GM12801 (cell line): ENCODE data around the gene USP28.

Experiments
- CTCF ChIP-seq: IDR thresholded peaks from one replicate; pipeline ENCODE4 v1.5.1; 2011; ENCODE audit warnings: control low read depth; ENCODE audit not compliant: insufficient read length; ENCODE audit errors: extremely low read depth

The USP28 gene

GRCh38 chr11:113829751-113830150 lies 45.6 kb downstream of the USP28 start:
- TF ChIP-seq CTCF, result no peak

GRCh38 chr11:113828191-113828590 lies 47.2 kb downstream of the USP28 start:
- TF ChIP-seq CTCF, result no peak

- TF ChIP-seq CTCF, result no peak
These were observed 47.9 kb downstream of the USP28 start for GRCh38 chr11:113827477-113827876.

GRCh38 chr11:113818426-113818825 lies 56.9 kb downstream of the USP28 start:
- no peak for TF ChIP-seq CTCF

GRCh38 chr11:113817626-113818025 lies 57.7 kb downstream of the USP28 start:
- TF ChIP-seq CTCF, result no peak

GRCh38 chr11:113817162-113817561 lies 58.2 kb downstream of the USP28 start:
- no peak for TF ChIP-seq CTCF

- TF ChIP-seq CTCF, result no peak
These were observed 61.2 kb downstream of the USP28 start for GRCh38 chr11:113814181-113814580.

- no peak for TF ChIP-seq CTCF
These were observed 66.4 kb downstream of the USP28 start for GRCh38 chr11:113808931-113809330.
